Stimulated activated CD8-positive, alpha-beta memory T cell treated with anti-CD3 and anti-CD28 coated beads, Interleukin-12 subunit alpha, Interleukin-12 subunit beta, amount 100 ng/mL, for 24 hours (primary cell): ENCODE data around the gene CNN2.
A peak's percentile ranks its signal among the peaks of the same experiment; 100 is the strongest.

Source experiments
- DNase-seq: peaks from one replicate; pipeline ENCODE4 v3.0.0-alpha.2; 2020; ENCODE audit errors: extremely low read depth

Gene CNN2

DNA sequence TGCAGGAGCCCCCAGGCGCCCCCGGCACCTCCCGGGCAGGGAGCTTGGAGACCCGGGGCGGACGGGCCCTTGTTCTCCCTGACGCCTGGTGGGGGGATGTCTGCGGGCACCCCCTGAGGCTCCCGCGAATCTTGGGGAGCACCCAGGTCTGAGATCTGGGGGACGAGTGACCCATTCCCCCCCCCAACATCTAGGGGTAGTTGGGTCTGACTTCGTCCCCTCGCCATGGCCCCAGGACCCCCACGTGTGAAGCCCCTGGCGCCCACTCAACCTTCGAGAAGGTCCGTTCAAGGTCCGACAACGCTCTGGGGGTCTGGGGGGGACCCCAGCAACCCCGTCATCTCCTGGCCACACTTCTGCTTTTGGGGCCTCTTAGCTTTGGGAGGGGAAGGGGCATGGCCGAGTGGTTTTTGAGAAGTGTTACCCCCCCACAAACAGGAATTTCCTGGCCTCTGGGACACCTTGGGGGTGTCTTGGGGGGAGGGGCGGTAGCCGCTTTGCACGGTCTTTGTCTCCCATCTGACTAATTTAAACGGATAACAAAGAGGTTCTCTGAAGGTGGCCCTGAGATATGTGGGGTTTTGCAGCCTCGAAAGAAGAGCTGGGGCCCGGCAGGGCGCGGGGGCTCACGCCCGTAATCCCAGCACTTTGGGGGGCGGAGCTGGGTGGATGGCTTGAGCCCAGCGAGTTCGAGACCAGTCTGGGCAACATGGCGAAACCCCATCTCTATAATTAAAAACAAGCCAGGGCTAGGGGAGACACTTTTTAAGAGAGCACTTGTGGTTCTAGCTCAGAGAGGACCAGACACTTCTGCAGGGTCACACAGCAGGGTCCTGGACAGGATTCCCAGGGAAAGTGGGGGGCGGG lies 608 bp downstream of the CNN2 start:
- DNase-seq = no peak

DNA sequence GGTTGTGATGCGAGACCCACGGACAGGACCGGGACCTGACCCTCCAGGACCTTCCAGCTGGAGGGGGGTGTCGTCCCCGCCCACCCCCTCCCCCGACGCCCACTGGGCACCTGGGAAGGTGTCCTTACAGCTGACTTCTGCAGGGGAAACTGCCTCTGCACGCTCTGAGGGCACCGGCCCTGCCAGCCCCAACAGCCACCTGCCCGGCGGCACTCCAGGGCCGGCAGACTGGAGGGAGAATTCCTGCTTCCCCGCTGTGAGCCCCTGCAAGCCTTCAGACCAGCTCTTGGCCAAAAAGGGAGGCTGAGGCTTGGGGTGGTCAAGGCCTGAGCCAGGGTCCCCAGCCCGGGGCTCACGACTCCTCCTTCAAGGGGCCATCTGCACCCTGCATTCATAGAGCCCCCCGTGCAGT lies 1.2 kb downstream of the CNN2 start:
- no peak for DNase-seq

DNA sequence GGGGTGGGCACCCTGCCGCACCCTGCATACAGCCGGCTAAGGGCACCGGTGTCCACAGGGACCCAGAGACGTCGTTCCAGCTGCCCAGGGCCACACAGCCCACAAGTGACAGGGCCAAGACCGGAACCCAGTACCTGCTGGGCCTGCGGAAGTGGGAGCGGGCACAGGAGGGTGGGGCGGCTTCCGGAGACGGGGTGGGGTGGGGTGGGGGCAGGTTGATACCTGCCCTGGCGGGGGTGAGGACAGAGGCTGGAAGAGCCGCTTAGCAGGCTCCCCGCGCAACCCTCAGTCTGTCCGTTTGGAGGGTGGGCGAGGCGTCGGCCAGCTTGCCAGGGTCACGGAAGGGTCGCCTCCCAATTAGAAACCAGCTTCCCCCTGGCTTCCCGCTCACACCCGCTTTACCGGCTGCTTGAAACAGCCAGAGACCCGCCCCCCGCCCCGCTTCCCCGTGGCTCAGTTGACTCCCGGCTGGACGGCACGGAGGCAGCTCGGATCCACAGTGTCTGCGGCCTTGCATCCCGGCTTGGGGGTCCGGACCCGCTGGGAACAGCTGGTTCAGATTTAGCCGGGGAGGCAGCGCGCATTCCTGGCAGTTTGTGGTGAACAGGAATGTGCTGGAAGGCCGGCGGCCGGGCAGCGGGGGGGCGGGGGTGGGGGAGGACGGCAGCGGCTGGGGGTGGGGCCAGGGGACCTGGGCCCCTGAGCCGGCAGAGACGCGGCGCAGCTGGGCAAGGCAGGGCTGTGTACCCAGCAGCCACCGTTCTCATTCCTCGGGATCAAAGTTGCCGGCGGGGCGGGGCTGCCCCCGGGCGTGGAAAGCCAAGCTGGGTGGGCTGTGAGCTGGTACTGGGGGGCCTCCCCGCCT lies 1.9 kb downstream of the CNN2 start:
- DNase-seq = no peak

DNA sequence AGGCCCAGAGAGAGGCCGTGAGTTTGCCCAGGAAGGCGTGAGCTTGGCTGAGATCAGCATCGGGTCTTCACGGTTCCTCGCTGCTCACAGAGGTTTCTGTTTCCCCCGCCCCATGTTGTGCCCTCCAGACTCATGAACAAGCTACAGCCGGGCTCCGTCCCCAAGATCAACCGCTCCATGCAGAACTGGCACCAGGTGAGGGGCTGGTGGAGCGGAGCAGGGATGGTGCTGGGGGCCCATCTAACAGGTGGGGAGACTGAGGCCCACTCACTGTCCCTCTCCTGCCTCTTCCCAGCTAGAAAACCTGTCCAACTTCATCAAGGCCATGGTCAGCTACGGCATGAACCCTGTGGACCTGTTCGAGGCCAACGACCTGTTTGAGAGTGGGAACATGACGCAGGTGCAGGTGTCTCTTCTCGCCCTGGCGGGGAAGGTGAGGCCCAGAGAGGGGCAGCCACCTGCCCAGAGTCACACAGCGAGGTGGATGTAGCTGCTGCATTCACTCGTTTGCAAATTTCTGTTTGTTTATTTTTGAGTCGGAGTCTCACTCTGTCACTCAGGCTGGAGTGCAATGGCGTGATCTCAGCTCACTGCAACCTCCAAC lies 6.0 kb downstream of the CNN2 start:
- no peak for DNase-seq

DNA sequence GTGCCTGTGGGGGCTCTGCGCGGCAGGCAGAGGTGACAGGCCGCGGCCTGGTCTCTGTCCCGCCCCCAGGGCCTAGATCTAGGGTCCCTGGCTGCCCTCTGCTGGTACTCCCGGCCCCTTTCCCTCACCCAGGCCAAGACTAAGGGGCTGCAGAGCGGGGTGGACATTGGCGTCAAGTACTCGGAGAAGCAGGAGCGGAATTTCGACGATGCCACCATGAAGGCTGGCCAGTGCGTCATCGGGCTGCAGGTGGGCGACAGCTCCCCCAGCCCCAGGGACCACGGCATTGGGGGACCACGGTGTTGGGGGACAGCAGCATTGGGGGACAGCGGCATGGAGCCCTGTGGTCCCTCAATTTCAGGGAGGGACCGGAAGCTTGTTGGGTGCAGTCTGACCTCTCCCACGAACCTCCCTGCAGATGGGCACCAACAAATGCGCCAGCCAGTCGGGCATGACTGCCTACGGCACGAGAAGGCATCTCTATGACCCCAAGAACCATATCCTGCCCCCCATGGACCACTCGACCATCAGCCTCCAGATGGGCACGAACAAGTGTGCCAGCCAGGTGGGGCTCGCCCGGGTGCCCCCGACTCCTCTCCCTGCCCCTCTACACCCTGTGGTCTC lies 9.7 kb downstream of the CNN2 start:
- no peak for DNase-seq

DNA sequence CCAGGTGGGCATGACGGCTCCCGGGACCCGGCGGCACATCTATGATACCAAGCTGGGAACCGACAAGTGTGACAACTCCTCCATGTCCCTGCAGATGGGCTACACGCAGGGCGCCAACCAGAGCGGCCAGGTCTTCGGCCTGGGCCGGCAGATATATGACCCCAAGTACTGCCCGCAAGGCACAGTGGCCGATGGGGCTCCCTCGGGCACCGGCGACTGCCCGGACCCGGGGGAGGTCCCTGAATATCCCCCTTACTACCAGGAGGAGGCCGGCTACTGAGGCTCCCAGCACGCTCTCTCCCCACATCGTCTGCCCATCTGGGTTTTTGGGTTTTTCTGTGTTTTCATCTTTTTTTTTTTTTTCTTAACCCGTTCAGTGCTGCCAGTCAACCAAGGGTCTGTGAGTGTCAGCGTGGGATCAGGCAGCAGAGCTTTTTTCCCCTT lies 11.2 kb downstream of the CNN2 start:
- DNase-seq = no peak

DNA sequence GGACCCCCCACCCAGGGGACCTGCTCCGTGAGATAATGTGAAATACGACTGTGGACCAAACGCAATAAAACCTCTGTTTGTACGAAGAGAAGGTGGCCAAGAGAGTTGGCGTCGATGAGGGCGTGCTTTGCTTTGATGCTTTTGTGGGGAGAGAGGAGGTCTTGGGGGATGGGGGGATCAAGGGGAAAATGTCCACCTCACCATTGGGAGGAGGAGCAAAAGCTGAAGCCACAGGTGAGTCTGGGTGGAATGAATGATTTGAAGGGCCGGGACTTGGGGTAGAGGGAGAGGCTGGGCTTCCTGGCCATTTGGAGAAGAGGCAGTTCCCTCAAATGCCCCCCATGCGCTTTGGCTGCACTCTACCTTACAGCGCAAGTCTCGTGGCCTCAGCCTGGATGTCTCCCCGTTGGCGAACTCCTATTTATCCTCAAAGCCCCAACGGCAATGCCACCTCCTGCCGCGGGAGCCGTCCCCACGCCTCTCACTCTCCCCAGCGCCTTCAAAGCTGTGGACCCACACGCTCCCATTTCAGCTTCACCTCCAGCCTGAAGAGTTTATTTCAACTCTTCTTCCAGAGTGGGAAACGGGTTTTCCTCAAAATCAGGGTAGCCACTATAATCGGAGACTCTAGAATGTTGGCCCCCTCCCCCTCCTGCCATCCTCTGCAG lies 12.7 kb downstream of the CNN2 start:
- DNase-seq = no peak

DNA sequence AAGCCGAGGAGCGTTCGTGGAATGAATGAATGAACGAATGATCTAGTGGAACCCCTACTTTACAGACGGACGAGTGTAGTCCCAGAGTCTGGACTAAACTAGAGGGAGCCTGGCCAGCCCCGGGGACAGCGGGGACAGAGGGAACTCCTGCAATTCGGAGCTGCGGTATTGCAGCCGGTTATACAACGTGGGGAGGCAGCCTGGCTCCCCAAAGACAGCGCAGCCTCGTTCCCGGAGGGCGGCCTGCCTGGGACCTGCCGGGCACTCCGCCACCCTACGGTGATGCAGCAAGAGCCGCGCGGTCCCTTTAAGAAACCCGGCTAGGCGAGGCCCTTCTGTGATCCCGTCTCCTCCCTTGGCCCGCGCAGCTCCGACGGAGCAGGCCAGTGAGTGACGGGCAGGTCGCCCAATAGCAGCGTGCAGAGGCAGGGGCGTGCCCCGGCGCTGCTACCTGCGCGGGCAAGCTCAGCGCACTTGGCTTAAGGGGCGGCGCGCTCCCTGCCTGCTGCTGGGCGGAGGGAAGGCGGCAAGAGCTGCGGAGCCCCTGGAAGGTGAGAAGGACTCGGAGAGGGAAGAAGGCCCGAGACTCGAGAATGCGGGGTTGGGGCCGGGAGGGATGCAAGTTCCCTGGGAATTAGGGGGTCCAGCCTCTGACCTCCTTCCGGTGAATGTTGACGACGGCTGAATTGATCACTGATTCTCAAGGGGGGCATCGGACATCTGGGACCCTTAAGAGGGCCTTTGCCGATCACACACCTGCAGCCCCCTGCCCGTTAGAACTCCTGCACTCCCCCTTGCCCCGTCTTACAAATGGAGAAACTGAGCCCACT lies 13.5 kb downstream of the CNN2 start, which contains the start of gene ABCA7:
ABCA7 (plus strand) TSS at position 462 of the 830 bp plus-strand sequence. CDS start 1,255 bp downstream, outside the sequence.
- peak; percentile 99 for DNase-seq

DNA sequence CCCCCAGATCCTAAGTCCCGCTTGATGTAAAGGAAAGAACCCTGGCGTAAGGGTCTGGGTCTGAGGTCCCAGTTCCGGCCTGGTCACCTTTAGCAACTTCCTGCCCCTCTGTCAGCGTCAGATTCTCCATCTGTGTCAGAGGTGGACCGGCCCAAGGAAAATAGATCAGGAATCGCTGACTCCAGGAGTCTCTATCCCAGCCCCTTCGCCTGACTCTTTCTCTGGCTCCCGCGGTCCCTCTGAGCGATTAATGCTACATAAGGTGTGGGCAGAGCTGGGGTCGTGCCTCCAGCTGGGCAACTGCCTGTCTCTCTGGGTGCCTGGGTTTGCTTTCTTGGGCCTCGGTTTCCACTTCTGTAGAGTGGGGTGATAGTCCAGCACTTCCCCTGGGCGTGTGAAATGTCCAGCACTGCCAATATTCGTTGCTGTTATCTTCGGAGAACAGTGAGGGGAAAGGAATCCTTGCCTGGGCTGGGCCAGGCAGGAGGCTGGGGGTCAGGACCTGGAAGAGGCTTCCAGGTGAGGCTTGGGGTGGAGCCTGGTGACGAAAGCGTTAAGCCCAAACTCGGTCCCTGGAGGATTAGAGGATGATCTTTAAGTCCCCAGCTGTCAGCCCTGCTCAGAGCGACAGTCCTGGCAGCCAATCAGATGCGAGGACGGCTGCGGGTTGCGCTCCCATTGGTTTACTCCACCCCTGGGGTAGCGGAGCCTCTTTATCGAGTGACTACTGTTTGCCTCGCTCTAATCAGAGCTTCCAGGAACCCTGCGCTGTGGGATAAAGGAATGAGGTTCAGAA lies 14.3 kb downstream of the CNN2 start:
- peak; percentile 71 for DNase-seq

DNA sequence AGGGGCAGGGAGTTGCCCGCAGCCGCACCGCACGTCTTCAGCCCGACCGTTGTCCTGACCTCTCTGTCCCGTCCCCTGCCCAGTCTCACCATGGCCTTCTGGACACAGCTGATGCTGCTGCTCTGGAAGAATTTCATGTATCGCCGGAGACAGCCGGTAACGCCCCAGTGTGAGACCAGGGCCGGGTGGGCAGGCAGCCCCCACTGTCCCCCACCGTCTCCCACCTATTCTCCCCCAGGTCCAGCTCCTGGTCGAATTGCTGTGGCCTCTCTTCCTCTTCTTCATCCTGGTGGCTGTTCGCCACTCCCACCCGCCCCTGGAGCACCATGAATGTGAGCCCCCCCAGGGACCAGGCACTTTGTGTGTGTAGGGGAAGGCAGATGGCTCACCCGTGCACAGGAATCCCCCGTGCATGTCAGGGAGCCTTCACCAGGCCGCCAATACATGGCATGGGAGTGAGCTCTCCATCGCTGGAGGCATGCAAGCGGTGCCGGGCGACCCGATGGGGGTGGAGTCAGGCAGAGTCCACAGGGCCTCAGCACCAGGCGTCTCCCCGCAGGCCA lies 14.9 kb downstream of the CNN2 start:
- no peak for DNase-seq

DNA sequence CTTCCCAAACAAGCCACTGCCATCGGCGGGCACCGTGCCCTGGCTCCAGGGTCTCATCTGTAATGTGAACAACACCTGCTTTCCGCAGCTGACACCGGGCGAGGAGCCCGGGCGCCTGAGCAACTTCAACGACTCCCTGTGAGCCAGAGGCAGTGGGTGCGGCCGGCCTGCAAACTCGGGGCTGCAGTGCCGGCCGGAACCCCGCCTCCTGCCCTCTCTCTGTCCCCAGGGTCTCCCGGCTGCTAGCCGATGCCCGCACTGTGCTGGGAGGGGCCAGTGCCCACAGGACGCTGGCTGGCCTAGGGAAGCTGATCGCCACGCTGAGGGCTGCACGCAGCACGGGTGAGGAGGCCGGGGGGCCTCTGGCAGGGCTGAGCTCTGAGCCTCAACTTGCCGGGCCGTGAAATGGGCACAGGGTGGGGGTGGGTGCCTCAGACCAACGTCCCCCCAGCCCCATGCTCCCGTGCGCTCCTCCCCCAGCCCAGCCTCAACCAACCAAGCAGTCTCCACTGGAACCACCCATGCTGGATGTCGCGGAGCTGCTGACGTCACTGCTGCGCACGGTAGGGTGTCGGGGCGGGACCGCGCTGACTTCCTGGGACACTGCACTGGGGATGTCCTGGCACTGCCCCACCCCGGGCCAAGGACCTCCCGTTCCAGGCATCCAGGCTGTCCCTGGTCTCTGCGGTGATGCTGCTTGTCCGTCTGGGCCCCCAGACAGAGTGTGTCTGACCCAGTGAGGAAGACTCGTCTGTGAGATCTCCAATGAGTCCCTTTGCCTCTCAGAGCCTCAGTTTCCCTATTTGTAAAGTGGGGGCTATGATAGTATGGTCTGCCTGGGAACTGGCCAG lies 15.7 kb downstream of the CNN2 start:
- DNase-seq = no peak

DNA sequence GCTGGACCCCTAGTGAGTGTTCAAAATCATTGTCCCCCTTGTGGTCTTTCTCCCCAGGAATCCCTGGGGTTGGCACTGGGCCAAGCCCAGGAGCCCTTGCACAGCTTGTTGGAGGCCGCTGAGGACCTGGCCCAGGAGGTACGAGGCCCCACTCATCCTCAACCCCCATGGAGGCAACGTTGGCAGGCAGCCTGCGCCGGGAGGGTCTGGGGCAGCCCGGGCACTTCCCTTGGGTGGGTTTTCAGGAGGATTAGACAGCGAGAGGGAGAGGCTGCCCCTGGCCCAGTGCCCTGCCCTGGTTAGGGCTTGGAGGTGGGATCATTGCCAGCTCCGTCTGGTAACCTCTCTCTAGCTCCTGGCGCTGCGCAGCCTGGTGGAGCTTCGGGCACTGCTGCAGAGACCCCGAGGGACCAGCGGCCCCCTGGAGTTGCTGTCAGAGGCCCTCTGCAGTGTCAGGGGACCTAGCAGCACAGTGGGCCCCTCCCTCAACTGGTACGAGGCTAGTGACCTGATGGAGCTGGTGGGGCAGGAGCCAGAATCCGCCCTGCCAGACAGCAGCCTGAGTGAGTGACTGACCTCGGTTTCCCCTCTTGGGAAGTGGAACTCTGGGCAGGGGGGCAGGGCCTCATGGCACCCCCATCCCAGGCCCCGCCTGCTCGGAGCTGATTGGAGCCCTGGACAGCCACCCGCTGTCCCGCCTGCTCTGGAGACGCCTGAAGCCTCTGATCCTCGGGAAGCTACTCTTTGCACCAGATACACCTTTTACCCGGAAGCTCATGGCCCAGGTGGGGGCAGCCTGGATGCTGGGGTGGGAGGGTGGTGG lies 16.5 kb downstream of the CNN2 start:
- no peak for DNase-seq

DNA sequence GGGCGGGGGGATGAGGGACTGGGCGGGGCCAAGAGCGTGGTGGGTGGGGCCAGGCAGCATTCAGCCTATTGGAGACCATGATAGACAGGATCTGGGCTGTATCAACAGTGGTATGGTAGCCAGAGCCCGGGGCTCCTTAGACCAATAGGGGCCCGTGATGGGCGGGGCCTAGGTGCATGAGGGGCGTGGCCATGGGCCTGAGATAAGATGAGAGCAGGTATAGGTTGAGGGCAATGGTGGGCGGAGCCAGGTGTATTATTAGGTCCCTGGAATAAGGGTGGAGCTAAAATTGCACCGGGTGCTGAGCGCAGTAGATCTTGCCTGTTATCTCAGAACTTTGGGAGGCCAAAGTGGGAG lies 18.8 kb downstream of the CNN2 start:
- no peak for DNase-seq

DNA sequence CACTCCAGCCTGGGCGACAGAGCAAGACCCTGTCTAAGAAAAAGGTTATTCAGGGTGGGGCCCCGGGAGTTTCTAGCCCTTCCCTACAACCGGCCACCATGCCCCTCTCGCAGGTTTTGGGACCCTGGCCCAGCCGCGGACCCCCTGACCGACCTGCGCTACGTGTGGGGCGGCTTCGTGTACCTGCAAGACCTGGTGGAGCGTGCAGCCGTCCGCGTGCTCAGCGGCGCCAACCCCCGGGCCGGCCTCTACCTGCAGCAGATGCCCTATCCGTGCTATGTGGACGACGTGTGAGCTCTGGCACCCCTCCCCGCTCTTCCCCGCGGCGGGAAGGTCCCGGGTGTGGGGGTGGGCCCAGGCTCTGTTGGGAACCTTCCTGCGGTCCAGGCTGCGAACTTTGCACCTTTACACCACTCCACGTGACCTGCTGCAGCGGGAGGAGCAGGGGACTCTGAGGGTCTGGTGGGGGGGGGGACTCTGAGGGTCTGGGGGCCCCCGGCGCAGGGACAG lies 19.8 kb downstream of the CNN2 start:
- DNase-seq = no peak

DNA sequence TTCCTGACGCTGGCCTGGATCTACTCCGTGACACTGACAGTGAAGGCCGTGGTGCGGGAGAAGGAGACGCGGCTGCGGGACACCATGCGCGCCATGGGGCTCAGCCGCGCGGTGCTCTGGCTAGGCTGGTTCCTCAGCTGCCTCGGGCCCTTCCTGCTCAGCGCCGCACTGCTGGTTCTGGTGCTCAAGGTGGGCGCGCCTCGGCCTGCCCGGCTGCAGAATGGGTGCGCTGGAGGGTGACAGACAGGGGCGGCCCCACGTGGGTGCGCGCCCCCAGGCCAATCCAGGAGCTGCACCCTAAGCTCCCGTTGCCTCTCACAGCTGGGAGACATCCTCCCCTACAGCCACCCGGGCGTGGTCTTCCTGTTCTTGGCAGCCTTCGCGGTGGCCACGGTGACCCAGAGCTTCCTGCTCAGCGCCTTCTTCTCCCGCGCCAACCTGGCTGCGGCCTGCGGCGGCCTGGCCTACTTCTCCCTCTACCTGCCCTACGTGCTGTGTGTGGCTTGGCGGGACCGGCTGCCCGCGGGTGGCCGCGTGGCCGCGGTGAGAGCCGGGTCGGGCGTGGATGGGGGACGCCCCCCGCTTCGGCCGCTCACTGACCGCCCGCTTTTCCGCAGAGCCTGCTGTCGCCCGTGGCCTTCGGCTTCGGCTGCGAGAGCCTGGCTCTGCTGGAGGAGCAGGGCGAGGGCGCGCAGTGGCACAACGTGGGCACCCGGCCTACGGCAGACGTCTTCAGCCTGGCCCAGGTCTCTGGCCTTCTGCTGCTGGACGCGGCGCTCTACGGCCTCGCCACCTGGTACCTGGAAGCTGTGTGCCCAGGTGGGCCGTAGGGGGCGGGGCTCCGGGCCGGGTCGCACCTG lies 20.7 kb downstream of the CNN2 start:
- DNase-seq = no peak

DNA sequence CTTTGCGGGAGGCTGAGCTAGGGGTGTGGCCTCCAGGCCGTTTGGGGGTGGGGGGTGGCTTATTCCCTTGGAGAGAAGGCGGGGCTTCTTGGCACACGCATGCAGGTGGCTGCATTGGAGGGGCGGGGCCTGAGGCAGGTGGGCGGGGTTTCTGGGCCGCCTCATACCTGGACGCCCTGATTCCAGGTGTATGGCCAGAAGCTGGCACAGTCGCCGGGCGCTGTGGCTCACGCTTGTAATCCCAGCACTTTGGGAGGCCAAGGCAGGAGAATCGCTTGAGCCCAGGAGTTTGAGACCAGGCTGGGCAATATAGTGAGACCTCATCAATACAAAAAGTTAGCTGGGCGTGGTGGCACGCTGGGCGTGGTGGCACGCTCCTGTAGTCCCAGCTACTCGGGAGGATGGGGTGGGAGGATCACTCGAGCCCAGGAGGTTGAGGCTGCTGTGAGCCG lies 21.3 kb downstream of the CNN2 start:
- no peak for DNase-seq
